ENCODE measurements around the gene SPATA13.

DNA sequence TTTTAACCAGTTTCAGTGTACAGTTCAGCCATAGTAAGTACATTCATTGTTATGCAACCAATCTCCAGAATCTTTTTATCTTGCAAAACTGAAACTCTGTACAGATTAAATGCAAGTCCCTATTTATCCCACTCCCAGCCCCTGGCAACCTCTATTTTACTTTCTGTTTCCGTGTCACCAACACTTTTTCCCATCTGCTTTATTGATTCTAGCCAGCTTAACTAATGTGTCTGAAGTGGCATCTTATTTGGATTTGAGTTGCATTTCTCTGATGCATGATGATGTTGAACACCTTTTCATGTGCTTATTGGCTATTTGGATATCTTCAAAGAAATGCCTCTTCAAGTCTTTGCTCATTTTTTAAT lies 18.9 kb downstream of the SPATA13 start:
- TF ChIP-seq, protein P1, sequence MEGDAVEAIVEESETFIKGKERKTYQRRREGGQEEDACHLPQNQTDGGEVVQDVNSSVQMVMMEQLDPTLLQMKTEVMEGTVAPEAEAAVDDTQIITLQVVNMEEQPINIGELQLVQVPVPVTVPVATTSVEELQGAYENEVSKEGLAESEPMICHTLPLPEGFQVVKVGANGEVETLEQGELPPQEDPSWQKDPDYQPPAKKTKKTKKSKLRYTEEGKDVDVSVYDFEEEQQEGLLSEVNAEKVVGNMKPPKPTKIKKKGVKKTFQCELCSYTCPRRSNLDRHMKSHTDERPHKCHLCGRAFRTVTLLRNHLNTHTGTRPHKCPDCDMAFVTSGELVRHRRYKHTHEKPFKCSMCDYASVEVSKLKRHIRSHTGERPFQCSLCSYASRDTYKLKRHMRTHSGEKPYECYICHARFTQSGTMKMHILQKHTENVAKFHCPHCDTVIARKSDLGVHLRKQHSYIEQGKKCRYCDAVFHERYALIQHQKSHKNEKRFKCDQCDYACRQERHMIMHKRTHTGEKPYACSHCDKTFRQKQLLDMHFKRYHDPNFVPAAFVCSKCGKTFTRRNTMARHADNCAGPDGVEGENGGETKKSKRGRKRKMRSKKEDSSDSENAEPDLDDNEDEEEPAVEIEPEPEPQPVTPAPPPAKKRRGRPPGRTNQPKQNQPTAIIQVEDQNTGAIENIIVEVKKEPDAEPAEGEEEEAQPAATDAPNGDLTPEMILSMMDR (conservative IDR thresholded peaks at IDR 0.05), result no peak
- TF ChIP-seq EZH2 (IDR thresholded peaks at IDR 0.05; ENCODE audit: low read depth), result no peak

All from PC-9 (cell line).